ENCODE results near the gene NT5M.
"Not testable (repeated sequence)": the region's sequence is repeated elsewhere in the genome, so short reads cannot be mapped to it uniquely, and the experiment has no call there.

The NT5M gene

GRCh38 chr17:17377071-17377967 is 74.1 kb downstream of the NT5M start:
- peak in 1 of 14 donors; percentile 51 for DNase-seq

GRCh38 chr17:17379197-17379991 is 76.2 kb downstream of the NT5M start:
- DNase-seq: peak in 5 of 14 donors; percentile 22 to 44 (median 29)

- DNase-seq: no peak
Observed at GRCh38 chr17:17380145-17380925, 77.2 kb downstream of the NT5M start.

- DNase-seq: no peak
Observed at GRCh38 chr17:17381446-17382064, 78.4 kb downstream of the NT5M start.

GRCh38 chr17:17382065-17382459 is 78.9 kb downstream of the NT5M start:
- no peak for DNase-seq

GRCh38 chr17:17382971-17383370 is 79.8 kb downstream of the NT5M start:
- no peak for DNase-seq

GRCh38 chr17:17383431-17384290 is 80.5 kb downstream of the NT5M start:
- DNase-seq: not testable (repeated sequence)

GRCh38 chr17:17384291-17384615 is 81.1 kb downstream of the NT5M start:
- DNase-seq: no peak

GRCh38 chr17:17384961-17385360 is 81.8 kb downstream of the NT5M start:
- no peak for DNase-seq

GRCh38 chr17:17385491-17385890 is 82.3 kb downstream of the NT5M start:
- DNase-seq: peak in 4 of 14 donors; percentile 15 to 29 (median 25)

GRCh38 chr17:17386094-17386800 is 83.1 kb downstream of the NT5M start:
- no peak for DNase-seq

- no peak for DNase-seq
Observed at GRCh38 chr17:17387017-17387497, 83.9 kb downstream of the NT5M start.

- DNase-seq: no peak
Observed at GRCh38 chr17:17387498-17388362, 84.6 kb downstream of the NT5M start.

- DNase-seq: no peak
Observed at GRCh38 chr17:17388657-17389496, 85.7 kb downstream of the NT5M start.

GRCh38 chr17:17391668-17392370 is 88.6 kb downstream of the NT5M start:
- no peak for DNase-seq

GRCh38 chr17:17393976-17394375 is 90.8 kb downstream of the NT5M start:
- DNase-seq: no peak

- no peak for DNase-seq
Observed at GRCh38 chr17:17394494-17394893, 91.3 kb downstream of the NT5M start.
